MG63 (cell line): ENCODE data around the gene DPP10. TPM values are rescaled to one million over a fixed set of nuclear protein-coding genes. Genes with fewer than 3 reads are reported as not detected.

ENCODE experiments used
- DNase-seq: peaks from one replicate; pipeline ENCODE4 v3.0.0-alpha.2; 2020
- H3K27me3 ChIP-seq: fragments of 250-450 bp; sonication (Bioruptor Pico); 2 replicates; pipeline ENCODE4 v1.5.1; 2020; ENCODE audit warnings: mild to moderate bottlenecking, moderate library complexity
- H3K36me3 ChIP-seq: fragments of 250-450 bp; sonication (Bioruptor Pico); 2 replicates; pipeline ENCODE4 v1.5.1; 2020; ENCODE audit warnings: mild to moderate bottlenecking, moderate library complexity
- H3K4me3 ChIP-seq: fragments of 250-450 bp; sonication (Bioruptor Pico); 2 replicates; pipeline ENCODE4 v1.5.1; 2020; ENCODE audit warnings: mild to moderate bottlenecking, moderate library complexity
- H3K9me3 ChIP-seq: fragments of 250-450 bp; sonication (Bioruptor Pico); 2 replicates; pipeline ENCODE4 v1.5.1; 2020; ENCODE audit warnings: mild to moderate bottlenecking, moderate library complexity
- total RNA-seq: library from RNA; depleted of rRNA; stranded (reverse); fragments of >200 nt; shearing (Covaris generic); gene quantifications from 2 replicates; pipeline ENCODE4 v1.2.3, GENCODE V29; 2014; ENCODE audit warnings: low replicate concordance

Gene DPP10
- total RNA-seq, 1 experiment from 2014 or later: 6.4 TPM

DNA sequence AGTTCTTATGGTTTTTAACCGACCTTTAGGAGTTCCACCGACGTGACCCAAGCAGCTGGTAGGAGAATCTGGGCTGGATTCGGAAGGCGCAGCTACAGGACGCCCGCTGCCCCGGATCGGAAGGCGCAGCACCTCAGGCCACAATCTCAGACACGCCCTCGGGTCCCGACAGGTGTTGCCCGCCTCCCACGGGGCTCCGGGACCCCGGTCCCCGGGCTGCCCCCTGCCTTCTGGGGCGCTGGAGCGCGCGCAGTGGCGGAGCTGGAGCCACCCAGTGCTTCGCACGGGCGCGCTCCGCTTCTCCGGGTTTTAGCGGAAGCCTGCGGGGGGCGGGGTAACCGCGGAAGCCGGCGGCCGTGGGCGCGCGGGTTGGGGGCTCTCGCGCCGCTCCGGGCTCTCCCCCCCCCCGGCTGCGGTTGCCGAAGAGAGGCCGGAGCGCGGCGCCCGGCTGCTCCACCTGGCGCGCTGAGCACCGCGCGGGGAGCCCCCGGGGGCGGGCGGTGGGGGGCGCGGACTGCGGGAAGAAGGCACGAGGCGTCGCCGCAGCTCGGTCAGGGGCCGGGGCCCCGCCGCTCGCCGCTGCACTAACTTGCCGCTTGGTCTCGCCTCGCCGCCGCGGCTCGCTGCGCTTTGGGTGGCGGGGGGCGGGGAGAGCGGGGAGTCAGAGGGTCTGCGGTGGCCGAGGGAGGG lies 718.8 kb downstream of the DPP10 start:
- peak; percentile 43 for DNase-seq
- H3K9me3 ChIP-seq: no peaks in the 10 kb centered on the region
- H3K27me3 ChIP-seq: peaks cover 8% of the 10 kb centered on the region
- H3K4me3 ChIP-seq: peak overlapping the region; percentile 49
- no peaks in the 10 kb centered on the region for H3K36me3 ChIP-seq

DNA sequence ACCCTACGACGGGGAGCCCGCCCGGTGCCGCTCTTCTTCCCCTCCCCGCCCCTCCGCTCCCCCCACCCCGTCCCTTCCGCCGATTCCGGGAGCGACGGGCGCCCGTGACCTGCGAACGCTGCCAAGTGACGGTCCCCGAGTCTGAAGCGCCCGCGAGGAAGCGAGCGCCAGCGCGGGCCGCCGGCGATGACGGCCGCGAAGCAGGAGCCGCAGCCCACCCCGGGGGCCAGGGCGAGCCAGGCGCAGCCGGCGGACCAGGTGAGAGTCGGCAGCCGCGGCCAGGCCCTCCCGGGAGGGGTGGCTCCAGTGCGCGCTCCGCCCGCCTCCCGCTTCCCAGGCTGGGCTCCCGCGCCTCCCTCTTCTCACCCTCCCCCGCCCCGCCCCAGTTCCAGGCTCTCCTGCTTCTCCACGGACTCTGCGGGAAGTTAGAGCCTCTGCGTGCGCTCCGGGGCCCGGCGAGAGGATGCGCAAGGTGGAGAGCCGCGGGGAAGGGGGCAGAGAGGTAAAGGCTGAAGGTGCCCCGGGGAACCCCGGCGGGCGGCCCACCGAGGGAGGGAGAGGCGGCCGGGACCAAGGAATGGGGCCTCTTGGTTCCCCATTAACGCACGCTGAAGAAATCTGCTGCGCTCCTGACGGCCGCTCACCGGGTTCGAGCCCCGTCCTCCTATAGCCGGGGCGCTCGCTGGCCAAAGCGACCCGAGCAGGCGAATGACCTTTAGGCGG lies 719.5 kb downstream of the DPP10 start:
- H3K36me3 ChIP-seq: no peaks in the 10 kb centered on the region
- H3K4me3 ChIP-seq: peak overlapping the region; percentile 49
- DNase-seq: peak; percentile 55
- no peaks in the 10 kb centered on the region for H3K9me3 ChIP-seq
- H3K27me3 ChIP-seq: peaks cover 8% of the 10 kb centered on the region

DNA sequence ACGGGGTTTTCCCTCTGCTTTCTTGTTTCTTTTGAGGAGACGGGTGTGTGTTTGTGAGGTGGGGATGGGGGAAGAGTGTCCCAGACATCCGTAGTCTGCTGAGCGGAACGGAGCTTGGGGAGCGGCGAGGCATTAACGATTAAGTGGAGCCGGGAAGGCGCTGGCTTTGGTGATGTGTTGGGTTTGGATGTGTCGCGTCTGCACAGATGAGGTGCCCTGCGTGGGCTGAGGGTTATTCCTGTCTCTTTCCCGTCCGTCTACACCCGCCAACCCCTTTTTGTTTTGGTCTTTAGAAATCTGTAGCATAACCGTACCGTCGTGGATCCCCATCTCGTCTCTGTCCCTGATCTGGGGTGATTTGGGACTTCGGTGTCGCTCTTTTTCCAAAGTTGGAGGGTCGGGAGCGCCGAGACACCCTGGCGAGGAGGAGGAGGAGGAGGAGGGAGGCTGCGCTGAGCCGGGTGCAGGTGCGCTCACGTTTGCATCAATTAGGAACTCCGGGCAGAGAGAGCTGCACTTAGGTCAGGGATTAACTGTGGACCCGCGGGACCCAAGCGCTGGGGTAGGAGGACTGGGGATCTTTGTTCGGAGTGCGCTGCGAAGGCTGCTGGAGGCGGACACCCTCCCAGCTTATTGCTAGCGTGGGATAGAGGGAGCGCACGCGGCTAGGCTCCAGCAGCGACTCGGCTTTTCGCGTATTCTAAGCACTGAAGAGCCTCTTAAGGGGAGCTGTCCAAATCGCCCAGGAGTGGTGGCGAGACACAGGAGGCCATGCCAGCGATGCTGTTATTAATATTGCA lies 720.3 kb downstream of the DPP10 start:
- Histone ChIP-seq H3K4me3 (peak overlapping the region; percentile 49), H3K27me3 (peaks cover 8% of the 10 kb centered on the region), H3K36me3 (no peaks in the 10 kb centered on the region), H3K9me3 (no peaks in the 10 kb centered on the region)
- peak; percentile 10 for DNase-seq

DNA sequence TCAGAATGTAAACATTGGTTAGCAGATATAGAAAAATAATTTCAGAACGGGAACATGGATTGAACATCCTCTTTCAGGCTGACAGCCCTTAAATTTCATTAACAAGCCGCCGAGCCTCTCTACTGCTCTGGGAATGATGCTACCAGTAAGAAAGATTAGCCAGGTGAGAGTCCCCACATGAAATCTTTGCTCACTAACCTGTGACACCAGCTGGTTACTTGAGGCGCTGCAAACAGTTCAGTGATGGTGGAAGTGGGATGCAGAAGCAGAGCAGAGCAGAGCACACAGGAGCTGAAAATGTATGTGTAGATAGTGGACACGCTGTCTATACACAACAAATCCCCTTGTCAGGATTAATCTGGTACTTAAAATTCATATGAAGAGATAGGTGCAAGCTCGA lies 721.1 kb downstream of the DPP10 start:
- Histone ChIP-seq H3K4me3 (no peak overlapping the region), H3K27me3 (peaks cover 8% of the 10 kb centered on the region), H3K9me3 (no peaks in the 10 kb centered on the region), H3K36me3 (no peaks in the 10 kb centered on the region)
- no peak for DNase-seq

DNA sequence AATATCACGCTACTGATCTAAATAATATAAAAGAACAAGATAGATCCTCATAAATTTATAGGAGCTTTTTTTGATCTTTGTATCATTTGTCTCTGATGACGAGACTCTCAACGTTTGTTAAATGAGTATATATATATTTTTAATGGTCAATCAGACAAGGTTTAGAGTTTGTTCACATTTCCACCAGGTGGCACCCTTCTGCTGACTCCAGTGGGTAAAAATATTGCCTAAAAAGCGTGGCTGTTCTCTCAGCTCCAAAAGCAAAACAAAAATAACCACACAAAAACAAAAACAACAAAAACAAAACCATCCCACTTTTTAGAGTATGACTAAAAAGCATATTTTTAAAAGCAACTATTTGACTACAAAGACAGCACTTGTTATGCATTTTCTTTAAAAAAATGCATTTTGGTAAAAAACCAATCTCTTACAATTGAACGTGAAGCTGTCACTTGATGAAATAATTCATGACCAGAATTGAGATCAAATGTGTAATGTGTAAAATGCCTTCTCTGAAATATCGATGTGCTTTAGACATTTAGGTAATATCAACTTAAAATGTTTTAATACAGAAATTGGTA lies 723.2 kb downstream of the DPP10 start:
- DNase-seq: peak; percentile 16
- Histone ChIP-seq H3K27me3 (peaks cover 8% of the 10 kb centered on the region), H3K4me3 (no peak overlapping the region), H3K36me3 (no peaks in the 10 kb centered on the region), H3K9me3 (no peaks in the 10 kb centered on the region)

DNA sequence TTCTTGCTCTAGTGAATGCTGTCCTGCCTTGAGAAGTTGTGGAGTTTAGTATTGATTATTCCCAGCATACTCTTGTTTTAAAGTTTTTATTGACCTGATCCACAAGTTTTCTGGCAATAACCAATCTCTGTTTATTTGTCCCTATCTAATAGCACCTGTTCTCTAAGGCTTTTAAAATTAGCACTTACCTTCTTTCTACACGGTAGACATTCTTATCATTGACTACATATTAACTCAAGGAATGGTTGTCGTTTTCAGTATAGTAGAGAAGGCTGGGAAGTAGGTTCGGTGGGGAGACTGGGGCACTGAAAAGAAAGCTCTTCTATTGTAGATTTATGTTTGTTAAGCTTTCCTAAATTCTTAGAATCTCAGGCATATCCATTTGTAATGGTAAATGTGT lies 726.0 kb downstream of the DPP10 start:
- H3K4me3 ChIP-seq: no peak overlapping the region
- no peaks in the 10 kb centered on the region for H3K27me3 ChIP-seq
- DNase-seq: no peak
- H3K9me3 ChIP-seq: no peaks in the 10 kb centered on the region
- H3K36me3 ChIP-seq: no peaks in the 10 kb centered on the region

DNA sequence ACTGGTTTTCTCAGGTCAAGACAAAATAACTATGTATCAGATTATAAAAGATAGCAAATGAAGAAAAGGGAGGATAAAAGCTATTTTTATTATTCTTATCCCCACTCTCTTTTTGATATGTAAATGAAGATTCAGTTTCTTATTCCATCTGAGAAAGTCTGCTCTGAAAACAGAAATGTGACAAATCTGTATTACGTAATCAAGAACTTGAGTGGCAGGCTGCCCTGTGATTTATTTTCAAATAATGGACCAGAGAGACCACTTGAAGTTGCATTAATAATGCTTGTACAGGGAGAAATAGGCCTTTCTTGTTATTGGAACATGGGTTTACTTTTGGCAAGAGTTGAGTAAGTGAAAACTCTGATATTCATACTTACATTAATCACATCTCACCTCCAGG lies 727.4 kb downstream of the DPP10 start:
- no peak for DNase-seq
- Histone ChIP-seq H3K9me3 (no peaks in the 10 kb centered on the region), H3K36me3 (no peaks in the 10 kb centered on the region), H3K4me3 (no peak overlapping the region), H3K27me3 (no peaks in the 10 kb centered on the region)

DNA sequence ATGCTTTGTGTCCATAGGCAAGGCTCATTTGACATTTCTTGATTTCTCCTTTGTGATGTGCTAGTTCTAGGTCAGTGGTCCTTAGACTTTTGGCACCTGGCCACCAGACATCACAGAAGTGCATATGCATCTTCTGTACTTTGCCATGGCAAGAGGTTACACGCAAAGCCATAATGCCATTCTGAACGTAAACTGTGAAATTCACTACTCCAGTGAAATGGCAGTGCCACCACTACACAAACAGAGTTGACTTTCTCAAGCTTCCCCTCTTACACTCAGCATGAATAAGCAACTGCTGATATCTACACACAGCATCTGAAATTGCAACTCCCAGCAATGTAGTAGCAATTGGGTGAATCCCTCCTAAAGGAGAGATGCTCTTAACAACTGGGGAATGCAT lies 729.3 kb downstream of the DPP10 start:
- H3K9me3 ChIP-seq: no peaks in the 10 kb centered on the region
- H3K27me3 ChIP-seq: no peaks in the 10 kb centered on the region
- no peaks in the 10 kb centered on the region for H3K36me3 ChIP-seq
- H3K4me3 ChIP-seq: no peak overlapping the region
- DNase-seq: no peak

DNA sequence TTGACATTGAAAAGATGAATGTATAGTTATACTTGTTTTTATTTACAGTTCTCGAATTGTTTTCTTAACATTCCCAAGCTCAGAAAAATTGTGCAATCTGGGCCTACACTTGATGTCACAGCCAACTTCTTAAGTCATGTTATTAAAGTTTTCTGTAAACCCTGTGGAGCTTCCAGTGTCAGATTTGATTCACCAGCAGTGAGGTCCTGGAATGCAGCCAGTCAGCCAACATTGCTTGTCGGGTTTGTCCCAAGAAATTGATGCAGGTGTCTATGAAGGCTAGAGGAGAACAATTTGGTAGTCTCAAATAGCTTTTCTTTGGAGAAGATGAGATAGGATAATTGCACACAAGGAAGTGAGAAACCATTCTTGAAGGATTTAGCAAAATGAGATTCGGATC lies 732.2 kb downstream of the DPP10 start:
- Histone ChIP-seq H3K27me3 (no peaks in the 10 kb centered on the region), H3K36me3 (no peaks in the 10 kb centered on the region), H3K4me3 (no peak overlapping the region), H3K9me3 (no peaks in the 10 kb centered on the region)
- no peak for DNase-seq

DNA sequence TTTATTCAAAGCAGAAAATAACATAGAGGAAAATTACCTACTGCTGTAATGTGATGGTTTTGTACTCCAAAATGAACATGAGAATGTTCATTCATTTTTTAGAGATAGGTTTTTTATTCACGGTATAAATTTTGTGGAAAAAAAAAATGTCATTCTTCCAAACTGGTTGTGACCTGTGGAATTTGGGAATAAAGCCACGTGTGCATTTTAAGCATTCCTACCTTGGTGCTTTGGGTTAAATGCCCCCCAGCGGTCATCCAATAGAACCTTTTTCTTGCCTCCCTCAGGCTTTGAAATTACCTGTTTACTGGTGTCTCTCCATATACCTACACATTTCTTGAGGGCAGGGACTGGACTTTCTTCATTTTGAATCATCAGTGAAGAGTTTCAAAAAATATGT lies 740.7 kb downstream of the DPP10 start:
- DNase-seq: no peak
- Histone ChIP-seq H3K36me3 (no peaks in the 10 kb centered on the region), H3K9me3 (no peaks in the 10 kb centered on the region), H3K4me3 (no peak overlapping the region), H3K27me3 (no peaks in the 10 kb centered on the region)

DNA sequence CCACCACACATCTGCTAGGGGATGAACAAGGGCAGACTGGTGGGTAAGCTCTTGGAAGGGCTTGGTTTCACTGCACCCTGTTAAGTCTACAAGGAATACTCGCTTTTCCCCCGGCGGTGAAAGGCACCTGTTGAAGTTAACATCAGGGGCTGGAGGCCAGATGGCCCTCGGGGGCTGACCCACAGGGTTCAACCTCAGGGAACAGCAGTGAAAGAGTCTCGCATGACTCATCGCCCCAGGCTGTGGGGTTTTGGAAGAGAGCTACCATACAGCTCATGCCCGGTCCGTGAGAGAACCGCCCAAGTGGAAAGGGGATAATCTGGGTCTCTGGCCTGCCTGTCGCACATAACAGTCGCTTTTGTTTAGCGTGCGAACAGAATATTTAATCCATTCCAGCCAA lies 748.0 kb downstream of the DPP10 start:
- peak; percentile 3 for DNase-seq
- Histone ChIP-seq H3K4me3 (no peak overlapping the region), H3K36me3 (no peaks in the 10 kb centered on the region), H3K9me3 (no peaks in the 10 kb centered on the region), H3K27me3 (no peaks in the 10 kb centered on the region)

DNA sequence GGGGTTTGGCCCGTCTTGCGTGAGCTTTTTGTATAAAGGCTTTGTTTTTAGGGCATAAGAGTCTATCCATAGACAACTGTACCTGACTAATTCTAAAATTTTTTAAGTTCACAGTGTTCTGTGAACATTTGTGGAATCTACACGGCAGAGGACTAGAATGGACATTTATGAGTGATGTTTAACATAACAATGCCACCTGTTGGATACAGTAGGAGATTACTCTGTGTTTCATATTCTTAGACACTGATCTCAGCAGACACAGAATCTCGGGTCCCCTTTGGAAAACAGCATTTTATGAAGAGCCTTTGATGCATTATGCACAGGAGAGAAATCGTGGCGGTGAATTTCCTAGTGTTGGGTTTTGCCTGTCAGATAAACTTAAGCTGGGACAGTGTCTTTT lies 752.2 kb downstream of the DPP10 start:
- Histone ChIP-seq H3K9me3 (no peaks in the 10 kb centered on the region), H3K27me3 (no peaks in the 10 kb centered on the region), H3K36me3 (no peaks in the 10 kb centered on the region), H3K4me3 (no peak overlapping the region)
- DNase-seq: no peak

DNA sequence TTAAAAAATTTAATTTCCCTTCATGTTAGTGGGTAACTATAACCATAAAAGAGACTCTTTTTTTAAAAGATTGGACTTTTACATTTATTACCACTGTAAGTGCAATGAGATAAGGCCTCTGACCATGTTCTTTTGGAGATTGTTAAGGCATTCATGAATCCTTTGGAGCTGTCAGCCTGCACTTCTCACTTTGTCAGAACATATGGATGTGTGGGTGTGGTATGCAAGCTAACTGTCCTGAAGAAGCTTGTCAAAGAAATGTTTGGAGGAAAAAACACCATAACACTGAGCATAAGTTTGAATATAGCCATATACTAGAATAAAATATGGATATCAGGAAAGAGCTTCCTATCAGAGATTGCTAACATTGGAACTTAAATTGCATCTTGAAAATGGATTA lies 754.1 kb downstream of the DPP10 start:
- Histone ChIP-seq H3K4me3 (no peak overlapping the region), H3K27me3 (no peaks in the 10 kb centered on the region), H3K36me3 (no peaks in the 10 kb centered on the region), H3K9me3 (no peaks in the 10 kb centered on the region)
- DNase-seq: no peak

DNA sequence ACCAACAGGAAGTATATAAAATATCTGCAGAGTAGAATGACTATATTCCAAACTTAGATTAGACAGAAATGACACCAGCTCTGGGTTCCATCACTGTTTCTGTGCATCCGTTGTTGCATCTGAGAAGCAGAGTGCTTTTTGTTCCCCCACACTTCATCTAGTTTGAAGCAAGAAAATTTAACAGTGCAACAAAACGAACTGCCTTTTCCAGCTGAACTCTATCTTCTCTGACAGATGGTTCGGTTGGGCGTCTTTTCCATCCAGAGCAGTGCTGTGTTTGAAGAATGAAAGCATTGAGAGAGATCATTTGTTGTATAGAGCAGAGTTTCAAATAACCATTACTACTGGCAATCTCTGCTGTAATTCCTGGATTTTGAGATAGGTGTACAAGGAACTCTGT lies 757.5 kb downstream of the DPP10 start:
- DNase-seq: no peak
- Histone ChIP-seq H3K36me3 (no peaks in the 10 kb centered on the region), H3K4me3 (no peak overlapping the region), H3K9me3 (peaks cover 2% of the 10 kb centered on the region), H3K27me3 (no peaks in the 10 kb centered on the region)

DNA sequence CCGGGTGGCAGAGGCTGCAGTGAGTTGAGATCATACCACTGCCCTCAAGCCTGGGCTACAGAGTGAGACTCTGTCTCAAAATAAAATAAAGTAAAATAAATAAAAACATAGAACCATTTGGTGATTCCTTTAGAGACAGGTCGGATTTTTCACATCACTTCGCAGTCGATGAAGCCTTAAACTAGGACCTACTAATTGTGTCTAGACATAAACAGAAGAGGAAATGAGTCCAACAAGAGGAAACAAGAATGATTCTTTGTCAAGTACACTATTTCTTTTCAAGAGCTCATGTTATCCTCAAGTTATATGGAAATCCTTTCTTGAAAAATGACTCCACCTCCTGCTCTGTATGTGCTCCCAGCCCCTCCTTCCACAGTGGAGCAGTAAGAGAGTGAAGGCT lies 758.9 kb downstream of the DPP10 start:
- Histone ChIP-seq H3K9me3 (peaks cover 4% of the 10 kb centered on the region), H3K4me3 (no peak overlapping the region), H3K27me3 (no peaks in the 10 kb centered on the region), H3K36me3 (no peaks in the 10 kb centered on the region)
- DNase-seq: no peak

DNA sequence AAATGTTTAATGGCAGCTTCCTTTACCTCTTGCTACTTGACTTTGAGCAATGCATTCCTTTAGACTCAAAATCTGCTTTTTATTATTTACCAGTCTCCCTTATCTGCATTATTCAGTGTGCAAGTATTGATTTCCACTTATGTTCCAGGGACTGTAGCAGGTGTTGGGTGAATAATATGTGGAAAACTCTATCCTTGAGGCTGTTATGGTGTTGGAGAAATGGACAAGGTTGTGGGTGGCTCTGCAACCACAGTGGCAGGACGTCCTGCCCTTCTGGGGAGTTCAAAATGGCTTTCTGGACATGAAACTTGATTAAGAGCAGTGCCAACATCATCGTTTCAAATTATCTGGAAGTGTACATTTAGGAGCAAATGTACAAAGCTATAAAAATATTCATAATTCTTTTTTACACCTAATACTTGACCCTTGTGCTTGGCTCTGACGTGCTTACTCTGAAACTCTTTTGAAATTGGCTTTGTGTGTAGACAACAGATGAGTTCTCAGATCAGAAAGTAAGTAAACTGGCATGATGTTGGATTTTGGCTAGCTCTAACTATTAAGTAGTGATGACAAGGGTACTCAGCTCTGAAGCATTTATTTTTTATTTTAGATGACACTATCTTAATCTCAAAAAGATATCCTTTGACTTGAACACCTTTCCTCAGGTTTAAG lies 766.2 kb downstream of the DPP10 start:
- no peak for DNase-seq
- Histone ChIP-seq H3K36me3 (no peaks in the 10 kb centered on the region), H3K27me3 (no peaks in the 10 kb centered on the region), H3K9me3 (peaks cover 4% of the 10 kb centered on the region), H3K4me3 (no peak overlapping the region)

DNA sequence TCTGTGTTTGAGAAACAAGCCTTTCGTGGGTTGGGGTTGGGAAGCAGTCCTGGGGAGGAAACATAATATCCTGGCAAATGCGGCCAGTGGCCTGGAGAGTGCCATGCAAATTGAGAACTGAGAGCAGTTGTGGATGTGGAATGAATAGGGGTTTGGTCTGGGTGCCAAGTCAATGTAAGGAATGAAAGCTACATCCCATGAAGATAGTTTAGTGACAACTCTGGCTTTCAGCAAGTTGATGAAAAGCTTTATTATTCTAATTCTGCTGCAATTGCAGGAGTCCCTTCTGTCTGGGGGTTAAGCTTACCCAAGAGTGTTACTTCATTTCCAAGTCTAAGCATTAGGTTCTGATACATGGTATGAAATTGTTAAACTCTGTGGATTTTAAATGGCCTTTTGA lies 771.6 kb downstream of the DPP10 start:
- no peaks in the 10 kb centered on the region; the same call in 1 of the 2 replicates for H3K9me3 ChIP-seq
- DNase-seq: no peak
- no peaks in the 10 kb centered on the region for H3K27me3 ChIP-seq
- H3K36me3 ChIP-seq: no peaks in the 10 kb centered on the region
- no peak overlapping the region for H3K4me3 ChIP-seq
